K562 (cell line): ENCODE data around the gene ARFGEF3. TPM values are rescaled to one million over a fixed set of nuclear protein-coding genes. Genes with fewer than 3 reads are reported as not detected.

Experiments used
- ETV5 ChIP-seq: sonication (generic); formaldehyde crosslinking; IDR thresholded peaks from 2 replicates; pipeline ENCODE4 v1.4.0; 2020; ENCODE audit warnings: low read depth, mild to moderate bottlenecking, missing genetic modification reagents
- ID3 ChIP-seq, 2 experiments: fragments of 250-450 bp in 1 of 2; fragments of 450-650 bp in 1 of 2; sonication (Bioruptor Pico) in 1 of 2; IDR thresholded peaks; 2 replicates each; pipeline versions ENCODE4 v1.6.1 to v1.8.0; 2016 to 2021; ENCODE audit warnings: mild to moderate bottlenecking in 2 of 2, moderate library complexity in 2 of 2, missing compliant biosample characterization in 1 of 2, missing genetic modification characterization in 1 of 2
- KDM5B ChIP-seq: fragments of 200-600 bp; sonication (generic); IDR thresholded peaks from 2 replicates; pipeline ENCODE4 v1.6.1; 2012; ENCODE audit warnings: low read depth, mild to moderate bottlenecking, moderate library complexity, low read length, control low read depth, inconsistent platforms; ENCODE audit not compliant: insufficient replicate concordance
- RBBP5 ChIP-seq: fragments of 200-600 bp; sonication (generic); IDR thresholded peaks from 2 replicates; pipeline ENCODE4 v1.6.1; 2012; ENCODE audit warnings: borderline replicate concordance, mild to moderate bottlenecking, low read length, control low read depth, inconsistent platforms; ENCODE audit not compliant: insufficient read depth, poor library complexity, severe bottlenecking
- TAL1 ChIP-seq: fragments of 450-650 bp; IDR thresholded peaks from 2 replicates; pipeline ENCODE4 v1.6.1; 2016; ENCODE audit warnings: mild to moderate bottlenecking
- THRA ChIP-seq: fragments of 450-650 bp; IDR thresholded peaks from 2 replicates; pipeline ENCODE4 v1.6.1; 2017; ENCODE audit warnings: mild to moderate bottlenecking, moderate library complexity
- ZNF174 ChIP-seq: fragments of 250-450 bp; sonication (Bioruptor Pico); IDR thresholded peaks from 2 replicates; pipeline ENCODE4 v1.4.0; 2020; ENCODE audit warnings: mild to moderate bottlenecking
- polyA plus RNA-seq, 8 experiments: library from polyadenylated mRNA; depleted of rRNA in 4 of 8; stranded (reverse) in 5 of 8; unstranded in 3 of 8; fragments of >200 nt; fragmentation: Nextera tagmentation in 2 of 8; fragmentation: Illumina TruSeq in 1 of 8; extraction: Ambion mirVana in 2 of 8; extraction: Trizol in 1 of 8; gene quantifications; 2 replicates each; pipeline versions ENCODE4 v1.2.1 to v1.2.3, GENCODE V29; 2011 to 2014; ENCODE audit warnings: inconsistent platforms in 1 of 8, missing spikeins in 1 of 8
- total RNA-seq, 7 experiments: library from RNA; depleted of rRNA in 6 of 7; stranded (reverse); fragments of >200 nt in 6 of 7; fragmentation: Illumina TruSeq in 2 of 7; extraction: Trizol in 2 of 7; gene quantifications; 2 replicates each; pipeline versions ENCODE4 v1.2.1 to v1.2.3, GENCODE V29; 2011 to 2021; ENCODE audit warnings: low replicate concordance in 1 of 7
- TF ChIP-seq, protein P1 (sequence below), 2 experiments: fragments of 450-650 bp; IDR thresholded peaks; 2 replicates each; pipeline ENCODE4 v1.6.1; 2018; ENCODE audit warnings: mild to moderate bottlenecking in 2 of 2, low read depth in 1 of 2; ENCODE audit not compliant: partially characterized antibody in 2 of 2

ARFGEF3 gene
- total and polyA plus RNA-seq, 9 of the 15 experiments (the other 6 are each of a cell fraction or from before 2014, with no cell fraction given) = under 0.01 to 0.02 TPM; not detected in 7

DNA sequence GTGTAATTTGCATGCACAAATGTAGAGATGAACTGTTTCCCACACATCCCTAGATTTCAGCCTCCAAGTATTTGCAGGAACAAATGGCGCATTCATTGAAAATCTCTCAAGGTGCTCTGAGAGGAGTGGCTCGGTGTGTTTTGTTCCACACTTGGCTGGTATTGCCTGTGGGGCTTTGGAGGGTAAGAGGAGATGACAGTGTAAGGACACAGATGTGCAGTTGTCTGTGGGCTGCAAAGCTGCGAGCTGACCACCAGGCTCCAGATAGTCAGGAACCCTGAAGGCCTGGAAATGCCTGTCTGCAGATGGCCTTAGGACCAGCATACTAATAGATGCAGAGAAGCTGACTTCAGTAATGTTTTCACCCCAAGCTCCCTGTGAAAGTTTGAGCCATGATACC, 114.2 kb downstream of the ARFGEF3 start (continued):
- TF ChIP-seq TAL1 (no peak), ETV5 (CRISPR knock-in tag) (no peak), KDM5B (no peak), THRA (no peak), RBBP5 (no peak), ZNF174 (no peak), ID3 (CRISPR knock-in tag; IDR thresholded peaks at IDR 0.05) (no peak), ID3 (tag; IDR thresholded peaks at IDR 0.05) (no peak)
- TF ChIP-seq, protein P1, sequence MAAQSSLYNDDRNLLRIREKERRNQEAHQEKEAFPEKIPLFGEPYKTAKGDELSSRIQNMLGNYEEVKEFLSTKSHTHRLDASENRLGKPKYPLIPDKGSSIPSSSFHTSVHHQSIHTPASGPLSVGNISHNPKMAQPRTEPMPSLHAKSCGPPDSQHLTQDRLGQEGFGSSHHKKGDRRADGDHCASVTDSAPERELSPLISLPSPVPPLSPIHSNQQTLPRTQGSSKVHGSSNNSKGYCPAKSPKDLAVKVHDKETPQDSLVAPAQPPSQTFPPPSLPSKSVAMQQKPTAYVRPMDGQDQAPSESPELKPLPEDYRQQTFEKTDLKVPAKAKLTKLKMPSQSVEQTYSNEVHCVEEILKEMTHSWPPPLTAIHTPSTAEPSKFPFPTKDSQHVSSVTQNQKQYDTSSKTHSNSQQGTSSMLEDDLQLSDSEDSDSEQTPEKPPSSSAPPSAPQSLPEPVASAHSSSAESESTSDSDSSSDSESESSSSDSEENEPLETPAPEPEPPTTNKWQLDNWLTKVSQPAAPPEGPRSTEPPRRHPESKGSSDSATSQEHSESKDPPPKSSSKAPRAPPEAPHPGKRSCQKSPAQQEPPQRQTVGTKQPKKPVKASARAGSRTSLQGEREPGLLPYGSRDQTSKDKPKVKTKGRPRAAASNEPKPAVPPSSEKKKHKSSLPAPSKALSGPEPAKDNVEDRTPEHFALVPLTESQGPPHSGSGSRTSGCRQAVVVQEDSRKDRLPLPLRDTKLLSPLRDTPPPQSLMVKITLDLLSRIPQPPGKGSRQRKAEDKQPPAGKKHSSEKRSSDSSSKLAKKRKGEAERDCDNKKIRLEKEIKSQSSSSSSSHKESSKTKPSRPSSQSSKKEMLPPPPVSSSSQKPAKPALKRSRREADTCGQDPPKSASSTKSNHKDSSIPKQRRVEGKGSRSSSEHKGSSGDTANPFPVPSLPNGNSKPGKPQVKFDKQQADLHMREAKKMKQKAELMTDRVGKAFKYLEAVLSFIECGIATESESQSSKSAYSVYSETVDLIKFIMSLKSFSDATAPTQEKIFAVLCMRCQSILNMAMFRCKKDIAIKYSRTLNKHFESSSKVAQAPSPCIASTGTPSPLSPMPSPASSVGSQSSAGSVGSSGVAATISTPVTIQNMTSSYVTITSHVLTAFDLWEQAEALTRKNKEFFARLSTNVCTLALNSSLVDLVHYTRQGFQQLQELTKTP (IDR thresholded peaks at IDR 0.05; ENCODE audit: low read depth in 1 of 2, partially characterized antibody in 2 of 2) = no peak
